NCI-H1105 treated with DMSO at 0.1 percent for 48 hours (cell line): ENCODE results near the gene DUSP19.

Source experiments
- DNase-seq: peaks from one replicate; lab custom pipeline; 2025; lab: John Stamatoyannopoulos, UW

DUSP19 gene

GRCh38 chr2:183068561-183068960 is 10.0 kb upstream of the DUSP19 start:
- no peak for DNase-seq

- DNase-seq: no peak
Observed at GRCh38 chr2:183069174-183069573, 9.4 kb upstream of the DUSP19 start.

GRCh38 chr2:183070942-183071844 is 7.4 kb upstream of the DUSP19 start:
- no peak for DNase-seq

- DNase-seq: no peak
Observed at GRCh38 chr2:183072177-183072576, 6.4 kb upstream of the DUSP19 start.

GRCh38 chr2:183078163-183078463 is 434 bp upstream of the DUSP19 start:
- no peak for DNase-seq

- peak; percentile 77 for DNase-seq
Observed at GRCh38 chr2:183079139-183079775, 710 bp downstream of the DUSP19 start.

GRCh38 chr2:183081911-183082310 is 3.4 kb downstream of the DUSP19 start:
- DNase-seq: no peak

- no peak for DNase-seq
Observed at GRCh38 chr2:183088061-183088460, 9.5 kb downstream of the DUSP19 start.

GRCh38 chr2:183089192-183089851 is 10.8 kb downstream of the DUSP19 start:
- DNase-seq: no peak

GRCh38 chr2:183091318-183091953 is 12.9 kb downstream of the DUSP19 start:
- DNase-seq: no peak

GRCh38 chr2:183091954-183092345 is 13.4 kb downstream of the DUSP19 start:
- DNase-seq: no peak

GRCh38 chr2:183093857-183094657 is 15.5 kb downstream of the DUSP19 start:
- DNase-seq: no peak

- DNase-seq: no peak
Observed at GRCh38 chr2:183105402-183106134, 27.0 kb downstream of the DUSP19 start.

- DNase-seq: no peak
Observed at GRCh38 chr2:183112577-183112976, 34.0 kb downstream of the DUSP19 start.

GRCh38 chr2:183113630-183114029 is 35.1 kb downstream of the DUSP19 start:
- no peak for DNase-seq

- DNase-seq: no peak
Observed at GRCh38 chr2:183117226-183117625, 38.7 kb downstream of the DUSP19 start.

- DNase-seq: no peak
Observed at GRCh38 chr2:183123117-183123958, 44.8 kb downstream of the DUSP19 start.

- DNase-seq: no peak
Observed at GRCh38 chr2:183123959-183124221, 45.3 kb downstream of the DUSP19 start.

GRCh38 chr2:183124222-183124956 is 45.8 kb downstream of the DUSP19 start, which contains the start of gene NUP35:
TSS of gene NUP35 (plus strand) at chr2:183124443. CDS start at chr2:183124458, 15 bp downstream.
- peak; percentile 90 for DNase-seq

- no peak for DNase-seq
Observed at GRCh38 chr2:183124957-183125255, 46.4 kb downstream of the DUSP19 start.
